Kidney glomerular epithelial cell (primary cell): ENCODE data around the gene RASA3.
"Not testable (repeated sequence)": the region's sequence is repeated elsewhere in the genome, so short reads cannot be mapped to it uniquely, and the experiment has no call there.

Experiments
- DNase-seq: peaks from one replicate; lab custom pipeline; 2025; lab: John Stamatoyannopoulos, UW

RASA3 gene

GRCh38 chr13:114127473-114128347 lies 4.7 kb downstream of the RASA3 start:
- no peak for DNase-seq

DNA sequence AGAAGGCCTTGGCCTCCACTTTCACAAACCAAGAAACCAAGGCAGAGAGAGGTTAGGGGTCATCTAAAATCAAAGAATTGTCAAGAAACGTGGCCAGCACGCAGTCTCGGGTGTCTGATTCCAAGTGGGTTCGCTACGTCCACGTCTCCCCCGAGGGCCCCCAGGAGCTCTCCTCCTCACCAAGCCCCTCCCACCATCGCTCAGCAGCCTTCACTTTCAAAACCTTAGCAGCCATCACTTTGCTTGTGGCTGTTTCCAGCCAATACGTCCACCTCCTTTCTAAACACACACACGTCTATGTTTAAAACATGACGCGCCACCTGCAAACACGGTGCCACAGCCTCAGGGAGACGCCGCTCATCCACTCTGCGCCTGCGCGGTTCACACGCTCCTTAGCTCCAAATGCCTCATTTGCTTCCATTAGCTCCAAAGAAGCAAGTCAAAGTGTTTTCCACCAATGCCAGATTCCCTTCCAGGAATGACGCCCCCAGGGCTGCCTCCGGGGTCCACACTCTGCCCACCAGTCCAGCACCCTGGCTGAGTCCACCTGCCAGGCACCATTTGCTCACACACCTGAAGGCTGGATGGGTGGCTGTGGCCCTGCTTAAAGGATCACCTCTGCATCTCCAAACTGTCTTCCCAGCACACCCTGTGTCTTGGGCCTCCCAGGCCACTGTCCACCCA lies 5.5 kb downstream of the RASA3 start:
- no peak for DNase-seq

GRCh38 chr13:114126086-114126485 lies 6.3 kb downstream of the RASA3 start:
- DNase-seq = not testable (repeated sequence)

DNA sequence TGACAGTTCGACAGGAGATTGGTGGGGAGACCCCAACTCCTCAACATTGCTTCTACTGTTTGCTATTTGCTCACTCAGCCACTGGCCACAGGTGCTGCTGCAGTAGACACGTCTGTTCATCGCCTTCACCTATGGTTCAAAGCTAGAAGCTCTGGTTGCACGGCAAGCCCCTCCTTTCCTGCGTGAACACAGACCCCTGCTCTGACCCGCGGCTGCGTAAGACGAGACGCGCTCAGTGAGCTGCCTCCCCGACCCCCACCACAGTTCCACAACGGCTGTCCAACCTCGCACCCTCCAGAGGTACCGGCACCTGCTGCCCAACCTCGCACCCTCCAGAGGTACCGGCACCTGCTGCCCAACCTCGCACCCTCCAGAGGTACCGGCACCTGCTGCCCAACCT lies 6.8 kb downstream of the RASA3 start:
- no peak for DNase-seq

DNA sequence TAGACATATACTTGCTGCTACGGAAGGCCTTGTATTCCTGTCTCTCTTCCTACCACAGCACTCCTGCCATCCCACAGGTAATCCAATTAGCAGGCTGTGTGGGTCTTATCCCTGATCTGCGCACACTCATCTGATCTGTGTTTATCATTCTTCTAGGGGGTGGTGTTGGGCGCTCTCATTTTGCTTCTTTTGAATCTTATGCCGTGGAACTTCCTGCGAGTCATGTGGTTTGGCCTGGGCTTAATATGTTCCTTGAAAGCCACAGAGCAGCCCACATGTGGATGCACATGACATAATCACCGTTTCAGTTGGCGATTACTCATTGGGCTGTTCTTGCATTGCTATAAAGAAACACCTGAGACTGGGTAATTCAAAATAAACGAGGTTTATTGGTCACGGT lies 7.5 kb downstream of the RASA3 start:
- DNase-seq = peak; percentile 34

GRCh38 chr13:114124431-114124830 lies 8.0 kb downstream of the RASA3 start:
- DNase-seq = no peak

GRCh38 chr13:114123876-114124275 lies 8.5 kb downstream of the RASA3 start:
- no peak for DNase-seq

- no peak for DNase-seq
Measured at GRCh38 chr13:114123448-114123847, 9.0 kb downstream of the RASA3 start.

DNA sequence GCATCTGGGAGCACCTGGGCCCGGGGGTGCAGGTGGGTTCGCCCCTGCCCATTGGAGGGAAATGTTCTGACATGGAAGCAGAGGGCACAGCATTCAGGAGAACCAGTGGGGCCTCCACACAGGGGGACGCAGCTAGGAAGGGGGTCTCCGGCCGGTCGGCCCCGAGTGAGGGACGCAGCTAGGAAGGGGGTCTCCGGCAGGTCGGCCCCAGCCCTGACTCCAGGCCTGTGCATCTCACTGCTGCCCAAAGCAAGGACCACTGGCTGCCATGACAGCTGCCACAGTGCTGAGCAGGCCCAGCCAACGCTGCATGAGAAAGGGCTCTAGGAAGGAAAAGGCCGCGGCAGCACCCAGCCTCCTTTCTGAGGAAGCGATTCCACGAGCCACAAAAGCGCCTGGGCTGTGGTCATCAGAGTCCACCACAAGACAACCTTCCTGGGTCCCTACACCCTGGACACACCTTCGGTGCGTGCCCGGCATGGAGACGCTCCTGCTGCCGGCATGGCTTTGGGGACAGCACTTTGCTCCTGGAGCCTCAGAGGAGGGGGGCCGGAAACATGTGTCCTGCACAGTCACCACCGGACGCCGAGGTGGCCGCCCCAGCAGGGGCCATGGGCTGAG lies 9.7 kb downstream of the RASA3 start:
- DNase-seq = no peak

- no peak for DNase-seq
Measured at GRCh38 chr13:114122127-114122511, 10.3 kb downstream of the RASA3 start.

DNA sequence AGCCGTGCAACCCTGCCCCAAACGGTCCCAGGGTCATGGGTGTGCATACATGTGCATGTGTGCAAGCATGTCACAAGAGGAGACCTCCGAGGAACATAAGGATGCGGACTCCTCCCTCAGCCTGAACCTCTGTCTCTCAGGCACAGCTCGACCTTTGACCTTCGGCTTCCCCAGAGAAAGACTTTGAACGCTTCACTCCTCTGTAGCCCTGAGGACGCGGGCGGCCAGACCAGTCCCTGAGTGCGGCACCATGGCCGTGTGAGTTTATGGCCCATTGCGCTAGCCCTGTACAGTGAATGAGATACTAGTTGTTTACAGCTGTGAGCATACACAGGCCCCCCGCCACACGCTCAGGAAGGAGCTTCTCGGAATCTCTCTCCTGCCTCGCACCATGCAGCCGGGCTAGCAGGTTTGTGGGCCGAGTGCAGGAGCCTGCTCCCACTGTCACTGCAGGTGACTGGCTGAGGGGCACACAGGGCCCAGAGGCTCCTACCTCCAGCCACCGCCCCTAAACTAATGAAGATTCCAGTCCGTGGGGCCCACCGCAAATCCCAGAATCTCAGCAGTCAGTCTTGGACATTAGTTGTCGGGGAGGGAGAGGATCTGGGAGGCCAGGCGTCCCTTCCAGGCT lies 10.8 kb downstream of the RASA3 start:
- DNase-seq = no peak

DNA sequence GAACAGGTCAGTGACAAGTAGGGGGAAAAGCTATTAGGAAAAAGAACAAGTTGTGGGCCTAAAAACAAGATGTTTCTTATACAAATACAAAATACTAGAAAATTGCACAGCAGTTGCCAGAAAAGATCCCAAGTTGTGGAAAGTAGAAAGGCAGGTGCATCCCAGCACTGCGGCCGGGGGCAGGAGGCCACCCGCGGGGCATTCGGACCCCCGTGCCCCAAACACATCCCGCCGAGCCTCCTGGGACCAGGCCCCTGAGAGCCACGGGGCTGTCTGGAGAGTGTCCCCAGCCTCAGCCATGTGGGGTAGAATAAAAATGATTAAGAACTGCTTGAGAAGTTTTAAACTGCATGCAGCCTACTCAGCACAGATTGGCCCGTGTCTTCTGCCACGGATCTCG lies 11.4 kb downstream of the RASA3 start:
- DNase-seq = no peak

DNA sequence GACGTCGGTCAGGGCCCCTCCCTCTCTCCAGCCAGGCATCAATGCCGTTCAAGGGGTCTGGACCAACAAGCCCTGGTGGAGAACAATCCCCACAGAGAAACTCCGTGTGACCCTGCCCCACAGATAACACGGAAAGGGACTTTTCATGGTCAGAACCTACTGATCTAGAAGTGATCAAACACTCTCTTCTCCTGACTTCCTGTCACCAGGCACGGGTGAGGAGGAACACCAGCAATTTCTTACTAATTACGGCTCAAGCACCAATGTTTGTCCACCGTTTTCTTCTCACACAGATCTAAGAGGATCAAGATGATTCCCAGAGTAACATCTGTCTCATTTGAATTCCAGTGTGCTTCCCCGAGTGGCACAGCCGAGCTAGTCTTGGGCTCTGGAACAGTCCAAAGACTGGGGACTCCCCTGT lies 11.8 kb downstream of the RASA3 start:
- no peak for DNase-seq

DNA sequence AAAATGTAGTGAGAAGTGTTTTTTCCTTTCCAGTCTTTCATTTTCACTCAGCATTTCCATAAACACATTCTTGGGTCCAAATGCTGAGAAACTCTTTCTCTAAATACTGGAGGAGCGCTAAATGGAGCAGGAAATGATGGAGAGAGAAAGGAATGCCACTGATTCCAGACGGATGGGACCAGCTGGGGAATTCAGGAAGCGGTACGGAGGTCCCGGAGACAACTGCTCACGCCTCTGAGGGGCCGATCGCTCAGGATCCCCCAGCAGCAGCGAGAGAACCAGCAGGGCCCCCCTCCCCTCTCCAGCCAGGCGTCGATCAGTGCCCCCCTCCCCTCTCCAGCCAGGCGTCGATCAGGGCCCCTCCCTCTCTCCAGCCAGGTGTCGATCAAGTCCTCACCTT lies 13.2 kb downstream of the RASA3 start:
- DNase-seq = peak; percentile 80

GRCh38 chr13:114118511-114119123 lies 13.8 kb downstream of the RASA3 start:
- DNase-seq = peak; percentile 88

DNA sequence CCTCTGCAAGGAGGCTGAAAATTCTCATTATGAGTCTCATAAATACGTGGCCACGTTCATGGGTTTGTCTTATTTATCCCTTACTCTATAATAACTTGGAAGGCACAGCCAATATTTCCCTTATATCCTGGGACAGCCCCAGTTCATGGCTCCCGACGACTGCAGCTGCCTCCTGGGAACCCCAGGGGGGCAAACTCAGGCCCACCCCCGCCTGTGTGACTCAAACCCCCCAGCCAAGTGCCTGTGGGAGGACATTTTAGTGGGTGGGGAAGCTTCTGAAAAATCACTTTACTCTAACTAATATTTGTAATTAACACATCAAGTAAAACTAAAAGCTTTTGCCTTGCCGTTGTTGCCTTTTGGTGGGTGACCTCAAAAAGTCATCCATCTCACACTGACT lies 14.3 kb downstream of the RASA3 start:
- no peak for DNase-seq

GRCh38 chr13:114117341-114117874 lies 15.0 kb downstream of the RASA3 start:
- DNase-seq = not testable (repeated sequence)

DNA sequence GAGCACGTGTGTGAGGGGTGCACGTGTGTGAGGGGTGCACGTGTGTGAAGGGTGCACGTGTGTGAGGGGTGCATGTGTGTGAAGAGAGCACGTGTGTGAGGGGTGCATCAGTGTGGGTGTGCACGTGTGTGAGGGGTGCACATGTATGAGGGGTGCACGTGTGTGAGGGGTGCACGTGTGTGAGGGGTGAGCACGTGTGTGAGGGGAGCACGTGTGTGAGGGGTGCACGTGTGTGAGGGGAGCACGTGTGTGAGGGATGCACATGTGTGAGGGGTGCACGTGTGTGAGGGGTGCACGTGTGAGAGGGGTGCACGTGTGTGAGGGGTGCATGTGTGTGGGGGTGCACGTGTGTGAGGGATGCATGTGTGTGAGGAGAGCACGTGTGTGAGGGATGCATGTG lies 15.7 kb downstream of the RASA3 start:
- no peak for DNase-seq

- DNase-seq = no peak
Measured at GRCh38 chr13:114115796-114116195, 16.6 kb downstream of the RASA3 start.

DNA sequence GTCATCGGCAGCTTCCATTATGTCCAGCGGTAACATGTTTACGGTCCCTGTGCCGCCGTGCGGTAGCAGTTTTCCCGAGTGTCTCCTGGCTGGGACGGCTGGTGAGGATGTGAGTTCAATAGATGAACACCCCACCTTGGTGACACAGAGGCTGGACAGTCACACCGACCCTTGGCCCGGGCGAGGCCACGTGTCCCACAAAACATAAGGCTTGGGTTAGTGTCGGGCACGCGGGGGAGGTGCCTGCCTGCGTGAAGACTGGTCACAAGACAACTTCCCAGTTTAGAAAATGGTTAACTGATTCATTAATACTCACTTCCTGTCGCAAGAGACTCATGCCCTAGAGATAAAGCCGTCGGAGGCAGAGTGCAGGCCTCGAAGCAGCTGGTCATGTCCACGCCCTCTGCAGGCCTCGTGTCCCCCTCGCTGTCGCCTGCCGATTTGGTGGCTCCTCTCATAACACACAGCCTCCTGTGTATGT lies 17.2 kb downstream of the RASA3 start:
- peak; percentile 53 for DNase-seq

DNA sequence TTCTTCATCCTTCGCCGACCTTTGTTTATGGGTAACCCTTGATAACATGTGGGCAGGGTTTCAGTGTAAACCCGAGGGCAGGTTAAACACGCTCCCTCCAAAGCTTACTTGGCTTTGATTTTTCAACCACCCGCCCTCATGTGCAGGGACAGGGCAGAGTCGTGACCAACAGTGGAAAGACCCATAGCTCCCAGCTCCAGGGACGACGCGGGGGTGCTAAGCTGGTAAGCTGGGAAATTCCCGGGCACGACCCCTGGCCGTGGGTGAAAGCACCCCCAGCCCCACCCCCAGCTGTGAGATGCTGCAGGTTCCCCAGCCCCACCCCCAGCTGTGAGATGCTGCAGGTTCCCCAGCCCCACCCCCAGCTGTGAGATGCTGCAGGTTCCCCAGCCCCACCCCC lies 17.8 kb downstream of the RASA3 start:
- DNase-seq = not testable (repeated sequence)
